GM12878 (cell line): ENCODE results near the gene ULK4. TPM values are rescaled to one million over a fixed set of nuclear protein-coding genes. Genes with fewer than 3 reads are reported as not detected.

Experiments used
- ATAC-seq: fragments of 200-7000 bp; cut with Tn5 transposase; 3 replicates; pipeline ENCODE4 v1.9.1; 2020; ENCODE audit warnings: mild to moderate bottlenecking, moderate library complexity
- BruUV-seq: library from RNA; stranded (reverse); fragments of 400-500 nt; replicated peaks from 2 replicates; lab custom pipeline; 2021; lab: Mats Ljungman, UMichigan
- CTCF ChIA-PET: fragments of 300-600 bp; sonication (Branson Sonifier 250); formaldehyde crosslinking; extraction: SDS; loops from one replicate; lab custom pipeline; 2021; ENCODE audit warnings: inconsistent platforms; lab: Yijun Ruan, JAX
- POLR2A ChIA-PET: fragments of 350-600 bp; formaldehyde crosslinking; extraction: SDS; loops from one replicate; lab custom pipeline; 2021; ENCODE audit warnings: inconsistent platforms; lab: Charles Lee
- RAD21 ChIA-PET: fragments of 300-600 bp; sonication (Branson Sonifier 250); formaldehyde crosslinking; loops from one replicate; lab custom pipeline; 2023; ENCODE audit warnings: antibody characterized with exemption; ENCODE audit not compliant: unreplicated experiment; lab: Charles Lee
- SMC1A ChIA-PET: fragments of 300-600 bp; sonication (Branson Sonifier 250); formaldehyde crosslinking; loops from one replicate; lab custom pipeline; 2023; ENCODE audit not compliant: unreplicated experiment, uncharacterized antibody; lab: Charles Lee
- DNase-seq: peaks from one replicate; pipeline ENCODE4 v3.0.0-alpha.2; 2011; ENCODE audit warnings: low read depth, low spot score
- FAIRE-seq: peaks from 3 replicates; lab custom pipeline; 2011; peaks lifted over from hg19 to GRCh38; lab: Jason Lieb, UNC
- H2AFZ ChIP-seq: 2 replicates; pipeline ENCODE4 v1.6.0; 2011; ENCODE audit warnings: low read depth, low read length, control low read depth; ENCODE audit not compliant: control insufficient read depth
- H3K27ac ChIP-seq: 2 replicates; pipeline ENCODE4 v1.5.1; 2011; ENCODE audit warnings: control low read depth; ENCODE audit not compliant: control insufficient read depth, insufficient read depth
- H3K27me3 ChIP-seq, 2 experiments: replicated peaks in 1 of 2; 2 replicates each; pipeline versions ENCODE4 v1.6.0 to v1.6.1; 2011; ENCODE audit warnings: low read length in 1 of 2; ENCODE audit not compliant: control insufficient read depth in 2 of 2, insufficient read depth in 2 of 2
- H3K36me3 ChIP-seq, 2 experiments: 2 replicates each; pipeline ENCODE4 v1.5.1; 2011; ENCODE audit warnings: low read length in 1 of 2; ENCODE audit not compliant: control insufficient read depth in 2 of 2, insufficient read depth in 2 of 2
- H3K4me1 ChIP-seq: 2 replicates; pipeline ENCODE4 v1.6.1; 2011; ENCODE audit warnings: mild to moderate bottlenecking, low read length, moderate library complexity, mixed read lengths; ENCODE audit not compliant: control insufficient read depth, insufficient read depth
- H3K4me2 ChIP-seq: 2 replicates; pipeline ENCODE4 v1.6.0; 2011; ENCODE audit warnings: control low read depth; ENCODE audit not compliant: control insufficient read depth, insufficient read depth
- H3K4me3 ChIP-seq: fragments of 200-600 bp; sonication (generic); 2 replicates; pipeline ENCODE4 v1.5.1; 2016
- H3K79me2 ChIP-seq: 2 replicates; pipeline ENCODE4 v1.6.0; 2011; ENCODE audit warnings: low read length; ENCODE audit not compliant: control insufficient read depth, insufficient read depth
- H3K9ac ChIP-seq: 2 replicates; pipeline ENCODE4 v1.8.0; 2011; ENCODE audit warnings: low read length, control low read depth, mixed read lengths; ENCODE audit not compliant: control insufficient read depth, insufficient read depth
- H3K9me3 ChIP-seq: replicated peaks from 3 replicates; pipeline ENCODE4 v1.5.1; 2011; ENCODE audit warnings: mild to moderate bottlenecking, low read length; ENCODE audit not compliant: control insufficient read depth, insufficient read depth
- H4K20me1 ChIP-seq: 2 replicates; pipeline ENCODE4 v1.6.0; 2011; ENCODE audit not compliant: control insufficient read depth, insufficient read depth
- CBX3 ChIP-seq: fragments of 200-600 bp; sonication (generic); IDR thresholded peaks from 2 replicates; pipeline ENCODE4 v1.6.1; 2016; ENCODE audit warnings: low read depth, borderline replicate concordance
- EP300 ChIP-seq, 2 experiments: fragments of 150-350 bp in 1 of 2; IDR thresholded peaks; 2 replicates each; pipeline ENCODE4 v1.6.1; 2011 to 2012; ENCODE audit warnings: low read depth in 2 of 2, low read length in 2 of 2, borderline replicate concordance in 1 of 2, improper control_type of control experiment in 1 of 2, inconsistent platforms in 1 of 2; ENCODE audit not compliant: control insufficient read depth in 1 of 2
- HDAC2 ChIP-seq: fragments of 200-600 bp; sonication (generic); IDR thresholded peaks from 2 replicates; pipeline ENCODE4 v1.6.1; 2017
- KLF5 ChIP-seq: fragments of 450-650 bp; IDR thresholded peaks from 2 replicates; pipeline ENCODE4 v1.6.1; 2014; ENCODE audit warnings: mild to moderate bottlenecking; ENCODE audit not compliant: partially characterized antibody
- MEF2B ChIP-seq: fragments of 450-650 bp; IDR thresholded peaks from 2 replicates; pipeline ENCODE4 v1.6.1; 2018; ENCODE audit warnings: mild to moderate bottlenecking, moderate library complexity; ENCODE audit not compliant: partially characterized antibody, poor library complexity, severe bottlenecking
- NR2F1 ChIP-seq: fragments of 450-650 bp; conservative IDR thresholded peaks from 2 replicates; pipeline ENCODE4 v1.6.1; 2017; ENCODE audit warnings: mild to moderate bottlenecking
- POLR2AphosphoS5 ChIP-seq: IDR thresholded peaks from 2 replicates; pipeline ENCODE4 v1.6.1; 2011; ENCODE audit warnings: mild to moderate bottlenecking, low read length, inconsistent platforms
- RB1 ChIP-seq: fragments of 450-650 bp; formaldehyde crosslinking; IDR thresholded peaks from 2 replicates; pipeline ENCODE4 v1.6.1; 2017; ENCODE audit warnings: mild to moderate bottlenecking, borderline replicate concordance
- RELA ChIP-seq: fragments of 450-650 bp; IDR thresholded peaks from 2 replicates; pipeline ENCODE4 v1.8.0; 2014; ENCODE audit warnings: borderline replicate concordance; ENCODE audit not compliant: partially characterized antibody
- ZNF274 ChIP-seq: IDR thresholded peaks from one replicate; pipeline ENCODE4 v1.8.0; 2011; ENCODE audit not compliant: insufficient read length, insufficient read depth
- ZNF384 ChIP-seq: IDR thresholded peaks from 2 replicates; pipeline ENCODE4 v1.6.1; 2012; ENCODE audit warnings: low read depth, mild to moderate bottlenecking, low read length, improper control_type of control experiment, borderline replicate concordance
- WGBS: methylation state at CpG from one replicate; pipeline ENCODE4 v1.1.6; 2016; ENCODE audit warnings: low lambda C conversion rate; ENCODE audit not compliant: insufficient replicate concordance, insufficient coverage; ENCODE audit errors: missing lambda C conversion rate; 5-methylcytosine and 5-hydroxymethylcytosine counted together
- in situ Hi-C: fragments of 300-500 bp; cut with MboI; formaldehyde crosslinking; loops from 9 replicates; pipeline ENCODE4 v1.14.3; 2018; ENCODE audit warnings: mixed read lengths
- intact Hi-C: fragments of 100-400 bp; cut with micrococcal nuclease; formaldehyde crosslinking; loops from one replicate; pipeline ENCODE4 v1.14.2; 2022; ENCODE audit not compliant: unreplicated experiment
- polyA plus RNA-seq, 11 experiments: library from polyadenylated mRNA; depleted of rRNA in 4 of 11; unstranded in 6 of 11; stranded (reverse) in 5 of 11; fragments of >200 nt; fragmentation: Nextera tagmentation in 4 of 11; fragmentation: Illumina TruSeq in 1 of 11; extraction: Ambion mirVana in 4 of 11; extraction: Trizol in 1 of 11; gene quantifications; 1 replicate in 1 of 11; 2 replicates in 10 of 11; pipeline versions ENCODE4 v1.2.1 to v1.2.3, GENCODE V29; 2011 to 2016; ENCODE audit warnings: inconsistent platforms in 2 of 11, missing spikeins in 2 of 11, low read depth in 1 of 11
- total RNA-seq, 4 experiments: library from RNA; depleted of rRNA in 3 of 4; stranded (reverse); fragments of >200 nt in 3 of 4; fragmentation: Illumina TruSeq in 1 of 4; extraction: Trizol in 1 of 4; gene quantifications; 2 replicates each; pipeline versions ENCODE4 v1.2.1 to v1.2.3, GENCODE V29; 2013 to 2021
- TF ChIP-seq, protein P1 (sequence below): fragments of 150-350 bp; IDR thresholded peaks from 2 replicates; pipeline ENCODE4 v1.6.1; 2014; ENCODE audit warnings: mild to moderate bottlenecking, low read depth, low read length
- TF ChIP-seq, protein P2 (sequence below): fragments of 450-650 bp; IDR thresholded peaks from 2 replicates; pipeline ENCODE4 v1.6.1; 2017; ENCODE audit warnings: mild to moderate bottlenecking, low read depth, inconsistent platforms; ENCODE audit not compliant: poor library complexity, severe bottlenecking
- TF ChIP-seq, protein P3 (sequence below): IDR thresholded peaks from 2 replicates; pipeline ENCODE4 v1.6.1; 2012; ENCODE audit warnings: low read depth, low read length, improper control_type of control experiment

Gene ULK4
- total and polyA plus RNA-seq, 10 of the 15 experiments (the other 5 are each of a cell fraction or from before 2014, with no cell fraction given): 3.5 to 7.6 (median 6.3) TPM

DNA sequence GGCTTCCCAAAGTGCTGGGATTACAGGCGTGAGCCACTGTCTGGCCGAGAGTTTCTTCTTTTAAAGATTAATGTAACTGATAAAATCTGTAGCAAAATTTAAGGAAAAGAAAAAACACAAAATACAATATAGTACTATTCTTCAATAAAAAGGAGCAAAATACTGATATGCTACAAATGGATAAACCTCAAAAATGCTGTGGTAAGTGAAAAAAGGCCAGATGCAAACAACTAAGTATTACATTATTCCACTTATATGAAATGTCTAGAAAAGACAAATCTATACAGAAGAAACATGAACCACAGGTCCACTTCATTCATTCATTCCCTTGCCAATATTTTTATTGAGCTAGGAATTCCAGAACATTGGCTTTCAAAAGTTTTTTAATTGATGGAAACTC, 463.1 kb downstream of the ULK4 start:
- no peaks in the 10 kb centered on the region for H3K9me3 ChIP-seq
- H3K4me1 ChIP-seq: no peaks in the 10 kb centered on the region
- SMC1A ChIA-PET: no interaction called here
- H3K27me3 ChIP-seq: no peaks in the 10 kb centered on the region
- H3K9ac ChIP-seq: no peak overlapping the region
- RAD21 ChIA-PET: no interaction called here
- no peaks in the 10 kb centered on the region for H4K20me1 ChIP-seq
- WGBS: 78% methylated on average over 2 of the region's 2 CpGs
- DNase-seq: no peak
- in situ Hi-C loops: no loop called here
- no peak for ATAC-seq
- no peak overlapping the region for H3K4me3 ChIP-seq
- H2AFZ ChIP-seq: no peak overlapping the region
- intact Hi-C loops: no loop called here
- no TSS peak for BruUV-seq
- no peaks in the 10 kb centered on the region for H3K79me2 ChIP-seq
- no peak overlapping the region for H3K4me2 ChIP-seq
- POLR2A ChIA-PET: no interaction called here
- FAIRE-seq: no peak
- TF ChIP-seq RB1: no peak
- TF ChIP-seq, protein P1, sequence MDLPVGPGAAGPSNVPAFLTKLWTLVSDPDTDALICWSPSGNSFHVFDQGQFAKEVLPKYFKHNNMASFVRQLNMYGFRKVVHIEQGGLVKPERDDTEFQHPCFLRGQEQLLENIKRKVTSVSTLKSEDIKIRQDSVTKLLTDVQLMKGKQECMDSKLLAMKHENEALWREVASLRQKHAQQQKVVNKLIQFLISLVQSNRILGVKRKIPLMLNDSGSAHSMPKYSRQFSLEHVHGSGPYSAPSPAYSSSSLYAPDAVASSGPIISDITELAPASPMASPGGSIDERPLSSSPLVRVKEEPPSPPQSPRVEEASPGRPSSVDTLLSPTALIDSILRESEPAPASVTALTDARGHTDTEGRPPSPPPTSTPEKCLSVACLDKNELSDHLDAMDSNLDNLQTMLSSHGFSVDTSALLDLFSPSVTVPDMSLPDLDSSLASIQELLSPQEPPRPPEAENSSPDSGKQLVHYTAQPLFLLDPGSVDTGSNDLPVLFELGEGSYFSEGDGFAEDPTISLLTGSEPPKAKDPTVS: no peak
- no peak for TF ChIP-seq MEF2B
- no peaks in the 10 kb centered on the region for H3K36me3 ChIP-seq
- no peak overlapping the region for H3K27ac ChIP-seq
- CTCF ChIA-PET: interaction anchor here (0.7 kb wide), 1 partner anchor 10 kb away, joined by 4 read pairs; no protein-coding TSS in a partner anchor

DNA sequence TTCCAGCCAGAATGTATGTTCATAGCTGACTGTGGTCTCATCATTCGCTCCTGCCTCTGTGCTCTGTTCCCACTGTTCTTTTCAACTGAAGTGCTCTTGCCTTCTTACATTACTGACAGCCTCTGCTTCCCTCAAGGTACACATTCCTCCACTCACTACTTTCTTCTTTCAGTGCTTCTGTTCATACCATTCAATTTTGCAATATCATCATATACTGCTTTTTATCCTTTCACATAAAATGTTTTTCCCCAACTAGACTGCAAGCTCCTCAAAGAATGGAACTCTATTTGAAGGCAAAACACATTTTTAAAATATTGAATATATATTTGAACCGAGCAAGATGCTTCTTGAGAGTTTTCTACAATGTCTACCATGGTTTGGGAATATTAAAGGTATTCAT, 471.5 kb downstream of the ULK4 start:
- CTCF ChIA-PET: no interaction called here
- 34% methylated on average over 2 of the region's 2 CpGs for WGBS
- H3K9me3 ChIP-seq: no peaks in the 10 kb centered on the region
- FAIRE-seq (no peak), ATAC-seq (no peak), DNase-seq (no peak)
- H3K4me3 ChIP-seq: no peak overlapping the region
- SMC1A ChIA-PET: no interaction called here
- H4K20me1 ChIP-seq: no peaks in the 10 kb centered on the region
- intact Hi-C loops (no loop called here), in situ Hi-C loops (no loop called here)
- H3K36me3 ChIP-seq: no peaks in the 10 kb centered on the region
- H3K27ac ChIP-seq: no peak overlapping the region
- H3K9ac ChIP-seq: no peak overlapping the region
- H3K4me1 ChIP-seq: no peaks in the 10 kb centered on the region; the same call in 1 of the 2 replicates
- no peak overlapping the region for H2AFZ ChIP-seq
- POLR2A ChIA-PET: no interaction called here
- no peaks in the 10 kb centered on the region for H3K79me2 ChIP-seq
- H3K27me3 ChIP-seq: no peaks in the 10 kb centered on the region
- no peak overlapping the region for H3K4me2 ChIP-seq
- BruUV-seq: no TSS peak
- RAD21 ChIA-PET: no interaction called here
- TF ChIP-seq POLR2AphosphoS5 (no peak), CBX3 (no peak), ZNF384 (no peak), RELA (no peak), KLF5 (no peak), HDAC2 (no peak), ZNF274 (no peak), EP300 (IDR thresholded peaks at IDR 0.05; ENCODE audit: borderline replicate concordance in 1 of 2, control insufficient read depth in 1 of 2, low read depth in 2 of 2, low read length in 2 of 2) (no peak), NR2F1 (no peak)
- TF ChIP-seq, protein P2, sequence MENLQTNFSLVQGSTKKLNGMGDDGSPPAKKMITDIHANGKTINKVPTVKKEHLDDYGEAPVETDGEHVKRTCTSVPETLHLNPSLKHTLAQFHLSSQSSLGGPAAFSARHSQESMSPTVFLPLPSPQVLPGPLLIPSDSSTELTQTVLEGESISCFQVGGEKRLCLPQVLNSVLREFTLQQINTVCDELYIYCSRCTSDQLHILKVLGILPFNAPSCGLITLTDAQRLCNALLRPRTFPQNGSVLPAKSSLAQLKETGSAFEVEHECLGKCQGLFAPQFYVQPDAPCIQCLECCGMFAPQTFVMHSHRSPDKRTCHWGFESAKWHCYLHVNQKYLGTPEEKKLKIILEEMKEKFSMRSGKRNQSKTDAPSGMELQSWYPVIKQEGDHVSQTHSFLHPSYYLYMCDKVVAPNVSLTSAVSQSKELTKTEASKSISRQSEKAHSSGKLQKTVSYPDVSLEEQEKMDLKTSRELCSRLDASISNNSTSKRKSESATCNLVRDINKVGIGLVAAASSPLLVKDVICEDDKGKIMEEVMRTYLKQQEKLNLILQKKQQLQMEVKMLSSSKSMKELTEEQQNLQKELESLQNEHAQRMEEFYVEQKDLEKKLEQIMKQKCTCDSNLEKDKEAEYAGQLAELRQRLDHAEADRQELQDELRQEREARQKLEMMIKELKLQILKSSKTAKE: no peak
- TF ChIP-seq, protein P3, sequence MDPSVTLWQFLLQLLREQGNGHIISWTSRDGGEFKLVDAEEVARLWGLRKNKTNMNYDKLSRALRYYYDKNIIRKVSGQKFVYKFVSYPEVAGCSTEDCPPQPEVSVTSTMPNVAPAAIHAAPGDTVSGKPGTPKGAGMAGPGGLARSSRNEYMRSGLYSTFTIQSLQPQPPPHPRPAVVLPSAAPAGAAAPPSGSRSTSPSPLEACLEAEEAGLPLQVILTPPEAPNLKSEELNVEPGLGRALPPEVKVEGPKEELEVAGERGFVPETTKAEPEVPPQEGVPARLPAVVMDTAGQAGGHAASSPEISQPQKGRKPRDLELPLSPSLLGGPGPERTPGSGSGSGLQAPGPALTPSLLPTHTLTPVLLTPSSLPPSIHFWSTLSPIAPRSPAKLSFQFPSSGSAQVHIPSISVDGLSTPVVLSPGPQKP: no peak
